HL-60 (cell line): ENCODE data around the gene TRAPPC12.

Source experiments
- POLR2AphosphoS5 ChIP-seq: IDR thresholded peaks from 2 replicates; pipeline ENCODE4 v1.6.1; 2012; ENCODE audit warnings: low read depth
- REST ChIP-seq: IDR thresholded peaks from 2 replicates; pipeline ENCODE4 v1.6.1; 2012; ENCODE audit warnings: low read depth; ENCODE audit not compliant: insufficient replicate concordance
- SPI1 ChIP-seq: IDR thresholded peaks from 2 replicates; pipeline ENCODE4 v1.6.1; 2012; ENCODE audit warnings: low read depth, mild to moderate bottlenecking, borderline replicate concordance
- TF ChIP-seq, protein P1 (sequence below): IDR thresholded peaks from one replicate; pipeline ENCODE4 v1.5.1; 2011; ENCODE audit warnings: low read length, control low read depth, inconsistent platforms; ENCODE audit not compliant: insufficient read depth

- TF ChIP-seq, protein P1, sequence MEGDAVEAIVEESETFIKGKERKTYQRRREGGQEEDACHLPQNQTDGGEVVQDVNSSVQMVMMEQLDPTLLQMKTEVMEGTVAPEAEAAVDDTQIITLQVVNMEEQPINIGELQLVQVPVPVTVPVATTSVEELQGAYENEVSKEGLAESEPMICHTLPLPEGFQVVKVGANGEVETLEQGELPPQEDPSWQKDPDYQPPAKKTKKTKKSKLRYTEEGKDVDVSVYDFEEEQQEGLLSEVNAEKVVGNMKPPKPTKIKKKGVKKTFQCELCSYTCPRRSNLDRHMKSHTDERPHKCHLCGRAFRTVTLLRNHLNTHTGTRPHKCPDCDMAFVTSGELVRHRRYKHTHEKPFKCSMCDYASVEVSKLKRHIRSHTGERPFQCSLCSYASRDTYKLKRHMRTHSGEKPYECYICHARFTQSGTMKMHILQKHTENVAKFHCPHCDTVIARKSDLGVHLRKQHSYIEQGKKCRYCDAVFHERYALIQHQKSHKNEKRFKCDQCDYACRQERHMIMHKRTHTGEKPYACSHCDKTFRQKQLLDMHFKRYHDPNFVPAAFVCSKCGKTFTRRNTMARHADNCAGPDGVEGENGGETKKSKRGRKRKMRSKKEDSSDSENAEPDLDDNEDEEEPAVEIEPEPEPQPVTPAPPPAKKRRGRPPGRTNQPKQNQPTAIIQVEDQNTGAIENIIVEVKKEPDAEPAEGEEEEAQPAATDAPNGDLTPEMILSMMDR = peak; percentile 13
- TF ChIP-seq REST (no peak), SPI1 (peak; percentile 69; the same call in 1 of the 2 replicates), POLR2AphosphoS5 (peak; percentile 83)
Measured at GRCh38 chr2:3379647-3380534, at the start of gene TRAPPC12.
